Nephron (organoid): ENCODE data around the gene GPR39.

ENCODE experiments used
- H3K27ac Mint-ChIP-seq, 3 experiments: 2 replicates each; pipeline ENCODE4 v1.8.0; 2020; ENCODE audit warnings: mixed read lengths in 3 of 3, mild to moderate bottlenecking in 2 of 3, moderate library complexity in 1 of 3
- H3K27me3 Mint-ChIP-seq: 2 replicates; pipeline ENCODE4 v1.8.0; 2021; ENCODE audit warnings: low read depth, mild to moderate bottlenecking, moderate library complexity, mixed read lengths
- H3K36me3 Mint-ChIP-seq: 2 replicates; pipeline ENCODE4 v1.8.0; 2020; ENCODE audit warnings: low read depth, mixed read lengths
- H3K4me1 Mint-ChIP-seq: 2 replicates; pipeline ENCODE4 v1.8.0; 2020; ENCODE audit warnings: mixed read lengths
- H3K4me3 Mint-ChIP-seq, 3 experiments: 2 replicates each; pipeline ENCODE4 v1.8.0; 2020; ENCODE audit warnings: mild to moderate bottlenecking in 3 of 3, mixed read lengths in 3 of 3, moderate library complexity in 2 of 3
- H3K9me3 Mint-ChIP-seq: 2 replicates; pipeline ENCODE4 v1.8.0; 2020; ENCODE audit warnings: mixed read lengths
- TF ChIP-seq, protein P1 (sequence below), 3 experiments: fragments of 200-600 bp; sonication (generic); IDR thresholded peaks; one replicate each; pipeline ENCODE4 v1.5.0; 2021; ENCODE audit warnings: antibody characterized with exemption in 3 of 3; ENCODE audit not compliant: unreplicated experiment in 3 of 3

Gene GPR39

DNA sequence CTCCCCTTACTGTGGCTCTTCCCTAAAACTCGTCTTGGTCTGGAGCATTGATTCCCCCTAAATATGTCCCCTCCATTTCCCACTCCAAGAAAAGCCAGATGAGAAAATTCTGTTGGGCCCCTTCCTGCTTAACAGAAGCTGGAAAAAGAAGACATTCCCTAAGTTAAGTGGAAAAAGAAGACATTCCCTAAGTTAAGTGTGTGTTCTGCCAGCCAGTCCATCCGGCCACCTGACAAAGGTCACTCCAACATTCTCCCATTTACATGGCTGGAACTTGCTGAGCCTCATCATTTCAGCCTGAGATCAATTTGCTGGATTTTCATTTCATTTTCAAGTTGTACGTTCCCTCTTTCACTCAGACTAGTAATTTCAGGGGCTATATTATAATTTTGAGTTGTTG, 201.4 kb downstream of the GPR39 start:
- TF ChIP-seq, protein P1, sequence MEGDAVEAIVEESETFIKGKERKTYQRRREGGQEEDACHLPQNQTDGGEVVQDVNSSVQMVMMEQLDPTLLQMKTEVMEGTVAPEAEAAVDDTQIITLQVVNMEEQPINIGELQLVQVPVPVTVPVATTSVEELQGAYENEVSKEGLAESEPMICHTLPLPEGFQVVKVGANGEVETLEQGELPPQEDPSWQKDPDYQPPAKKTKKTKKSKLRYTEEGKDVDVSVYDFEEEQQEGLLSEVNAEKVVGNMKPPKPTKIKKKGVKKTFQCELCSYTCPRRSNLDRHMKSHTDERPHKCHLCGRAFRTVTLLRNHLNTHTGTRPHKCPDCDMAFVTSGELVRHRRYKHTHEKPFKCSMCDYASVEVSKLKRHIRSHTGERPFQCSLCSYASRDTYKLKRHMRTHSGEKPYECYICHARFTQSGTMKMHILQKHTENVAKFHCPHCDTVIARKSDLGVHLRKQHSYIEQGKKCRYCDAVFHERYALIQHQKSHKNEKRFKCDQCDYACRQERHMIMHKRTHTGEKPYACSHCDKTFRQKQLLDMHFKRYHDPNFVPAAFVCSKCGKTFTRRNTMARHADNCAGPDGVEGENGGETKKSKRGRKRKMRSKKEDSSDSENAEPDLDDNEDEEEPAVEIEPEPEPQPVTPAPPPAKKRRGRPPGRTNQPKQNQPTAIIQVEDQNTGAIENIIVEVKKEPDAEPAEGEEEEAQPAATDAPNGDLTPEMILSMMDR (IDR thresholded peaks at IDR 0.05; ENCODE audit: unreplicated experiment in 3 of 3): no peak
- Mint-ChIP-seq H3K27ac (no peak overlapping the region), H3K9me3 (no peaks in the 10 kb centered on the region), H3K4me1 (peaks cover 11% of the 10 kb centered on the region), H3K36me3 (no peaks in the 10 kb centered on the region), H3K27me3 (peaks cover 8% of the 10 kb centered on the region), H3K4me3 (no peak overlapping the region)

DNA sequence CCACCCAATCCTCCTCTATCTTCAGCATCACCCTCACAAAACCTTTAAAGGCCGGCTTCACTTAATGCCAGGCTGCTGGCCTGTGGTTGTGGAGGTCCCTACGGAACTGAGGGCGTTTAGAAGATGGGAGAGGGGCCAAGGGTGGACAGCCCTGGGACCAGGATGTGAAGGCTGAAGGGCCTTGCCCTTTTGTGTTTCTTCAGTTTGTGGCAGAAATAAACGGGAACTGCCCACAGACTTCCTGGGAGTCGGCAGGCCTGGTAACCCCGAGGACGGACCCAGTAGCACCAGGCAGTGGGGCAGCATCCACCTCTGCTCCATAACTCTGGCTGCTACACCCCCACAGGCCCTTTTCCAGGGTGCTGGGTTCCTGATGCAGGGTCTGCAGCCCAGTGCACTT, 202.1 kb downstream of the GPR39 start:
- H3K9me3 Mint-ChIP-seq: no peaks in the 10 kb centered on the region
- H3K36me3 Mint-ChIP-seq: no peaks in the 10 kb centered on the region
- H3K27ac Mint-ChIP-seq: no peak overlapping the region
- peaks cover 11% of the 10 kb centered on the region for H3K4me1 Mint-ChIP-seq
- H3K27me3 Mint-ChIP-seq: peaks cover 8% of the 10 kb centered on the region
- TF ChIP-seq, protein P1 (IDR thresholded peaks at IDR 0.05; ENCODE audit: unreplicated experiment in 3 of 3): no peak
- H3K4me3 Mint-ChIP-seq: no peak overlapping the region

DNA sequence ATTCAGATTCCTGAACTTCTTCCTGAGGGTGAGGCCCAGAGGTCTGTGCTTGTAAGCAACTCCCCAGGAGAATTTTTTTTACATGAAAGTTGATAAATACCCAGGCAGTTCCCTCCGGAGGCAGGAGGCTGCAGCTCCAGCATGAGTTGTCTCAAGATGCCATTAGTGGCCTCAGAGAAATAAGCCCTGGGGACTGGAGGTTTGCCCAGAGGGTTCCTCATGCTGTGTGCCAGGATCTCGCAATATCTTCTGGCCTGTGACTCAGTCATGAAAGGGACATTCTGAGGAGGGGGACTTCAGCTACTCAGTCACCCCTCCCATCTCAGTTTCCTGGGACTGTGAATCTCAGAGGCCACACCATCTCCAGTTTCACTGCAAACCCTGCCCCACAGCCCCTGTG, 203.5 kb downstream of the GPR39 start:
- Mint-ChIP-seq H3K36me3 (no peaks in the 10 kb centered on the region), H3K4me1 (peaks cover 11% of the 10 kb centered on the region), H3K27ac (no peak overlapping the region), H3K4me3 (no peak overlapping the region), H3K27me3 (peaks cover 8% of the 10 kb centered on the region), H3K9me3 (no peaks in the 10 kb centered on the region)
- TF ChIP-seq, protein P1 (IDR thresholded peaks at IDR 0.05; ENCODE audit: unreplicated experiment in 3 of 3): no peak

DNA sequence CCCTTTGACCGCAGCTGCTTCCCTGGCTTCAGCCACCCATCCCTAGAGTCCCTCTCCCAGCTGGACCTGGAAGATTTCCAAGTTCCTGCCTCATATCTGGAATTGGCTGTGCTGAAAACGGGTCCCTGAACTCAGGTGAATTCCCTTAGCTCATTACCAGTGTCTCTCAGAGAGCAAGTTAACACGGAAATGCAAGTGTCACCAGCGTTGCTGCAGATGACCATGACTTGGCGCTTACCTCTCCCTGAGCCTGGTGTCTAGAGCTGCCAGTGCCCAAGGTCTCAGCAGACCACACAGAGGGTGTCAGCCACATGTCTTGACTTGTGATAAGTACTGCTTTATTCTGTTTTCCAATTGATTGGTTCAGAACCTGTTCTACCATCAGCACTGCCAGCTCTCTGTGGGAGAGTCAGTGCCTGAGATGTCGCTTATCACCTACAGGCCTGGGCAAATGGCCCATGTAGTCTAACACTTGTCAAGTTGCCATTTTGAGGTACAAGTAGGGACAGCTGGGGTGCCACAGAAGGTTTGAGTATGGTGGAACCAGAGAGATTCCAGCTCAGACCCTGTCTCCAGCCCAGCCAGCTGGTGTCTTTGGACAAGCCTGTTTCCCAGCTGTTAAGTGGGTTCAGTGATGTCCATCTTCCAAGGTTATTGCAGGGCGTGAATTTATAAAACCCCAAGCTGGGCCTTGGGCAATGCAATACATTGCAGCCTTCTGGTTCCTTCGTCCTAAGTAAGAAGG, 204.7 kb downstream of the GPR39 start:
- no peaks in the 10 kb centered on the region for H3K36me3 Mint-ChIP-seq
- H3K27ac Mint-ChIP-seq: no peak overlapping the region
- H3K4me3 Mint-ChIP-seq: no peak overlapping the region
- peaks cover 8% of the 10 kb centered on the region for H3K27me3 Mint-ChIP-seq
- peaks cover 11% of the 10 kb centered on the region for H3K4me1 Mint-ChIP-seq
- TF ChIP-seq, protein P1 (IDR thresholded peaks at IDR 0.05; ENCODE audit: unreplicated experiment in 3 of 3): no peak
- no peaks in the 10 kb centered on the region for H3K9me3 Mint-ChIP-seq

DNA sequence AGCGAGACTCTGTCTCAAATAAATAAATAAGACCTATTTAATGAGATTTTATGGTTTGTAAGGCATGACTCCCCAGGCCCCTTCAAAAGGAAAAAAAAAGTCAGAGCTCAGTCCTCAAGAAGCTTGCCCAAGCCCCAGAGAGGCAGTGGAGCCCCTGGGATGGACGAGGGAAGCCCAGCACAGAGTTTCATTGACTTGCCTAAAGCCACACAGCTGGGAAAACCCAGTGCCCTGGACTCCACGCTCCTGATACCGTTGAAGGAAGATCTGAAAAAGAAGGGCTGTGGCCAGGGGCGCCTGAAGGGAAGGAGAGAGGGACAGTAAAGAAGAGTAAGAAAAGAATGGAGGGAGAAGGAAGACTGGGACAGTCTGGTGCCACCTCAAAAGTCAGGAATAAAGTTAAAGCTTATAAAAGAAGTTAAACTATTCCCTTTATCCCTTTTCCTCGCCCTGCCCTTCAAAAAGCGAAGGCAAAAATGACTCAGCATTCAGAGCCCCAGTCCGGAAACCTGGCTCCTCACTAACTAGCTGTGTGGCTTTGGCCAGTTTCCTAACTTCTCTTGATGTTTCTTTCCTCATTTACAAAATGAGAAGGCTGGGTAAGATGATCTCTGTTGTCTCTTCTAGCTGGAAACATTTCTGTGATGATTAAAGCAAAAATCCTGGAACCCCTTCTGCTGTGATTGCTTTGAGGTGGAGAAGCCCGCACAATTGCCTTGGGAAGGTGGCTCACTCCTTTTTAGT, 206.7 kb downstream of the GPR39 start:
- no peaks in the 10 kb centered on the region for H3K36me3 Mint-ChIP-seq
- H3K4me1 Mint-ChIP-seq: no peaks in the 10 kb centered on the region
- no peak overlapping the region for H3K4me3 Mint-ChIP-seq
- H3K27ac Mint-ChIP-seq: no peak overlapping the region
- TF ChIP-seq, protein P1 (IDR thresholded peaks at IDR 0.05; ENCODE audit: unreplicated experiment in 3 of 3): no peak
- H3K27me3 Mint-ChIP-seq: peaks cover 8% of the 10 kb centered on the region
- no peaks in the 10 kb centered on the region for H3K9me3 Mint-ChIP-seq
